ENCODE results near the gene CSF2. TPM values are rescaled to one million over a fixed set of nuclear protein-coding genes. Genes with fewer than 3 reads are reported as not detected.

The CSF2 gene
- total and polyA plus RNA-seq, 12 donors, result not detected

GRCh38 chr5:132032196-132032595, 41.4 kb upstream of the CSF2 start:
- no peak for ATAC-seq

GRCh38 chr5:132033122-132033521, 40.5 kb upstream of the CSF2 start:
- WGBS, 2 donors, result 57 to 59% methylated on average over 4 of the region's 4 CpGs
- TF ChIP-seq CTCF (IDR thresholded peaks at IDR 0.05), result no peak
- ATAC-seq, result no peak
- intact Hi-C loops (cut with DNase I), result no loop called here
- no peaks in the 10 kb centered on the region for H3K4me1 ChIP-seq
- no peak for DNase-seq
- no peak overlapping the region for H3K27ac ChIP-seq
- no peak overlapping the region for H3K4me3 ChIP-seq
- no peaks in the 10 kb centered on the region for H3K36me3 ChIP-seq
- H3K9me3 ChIP-seq, result peaks cover 0 to 17% (median 0%) of the 10 kb centered on the region in 11 donors
- H3K27me3 ChIP-seq, result peaks cover 0 to 7% (median 0%) of the 10 kb centered on the region in 7 donors

More at GRCh38 chr5:132032196-132032595, 41.4 kb upstream of the CSF2 start:
- H3K27ac ChIP-seq, result no peak overlapping the region
- DNase-seq, result no peak
- intact Hi-C loops (cut with DNase I), result no loop called here
- H3K4me3 ChIP-seq, result no peak overlapping the region
- TF ChIP-seq CTCF (IDR thresholded peaks at IDR 0.05), result no peak
- H3K9me3 ChIP-seq, result peaks cover 0 to 17% (median 0%) of the 10 kb centered on the region in 11 donors
- H3K27me3 ChIP-seq, result peaks cover 0 to 10% (median 0%) of the 10 kb centered on the region in 7 donors
- H3K4me1 ChIP-seq, result no peaks in the 10 kb centered on the region
- no peaks in the 10 kb centered on the region for H3K36me3 ChIP-seq

- H3K27me3 ChIP-seq, result peaks cover 0 to 13% (median 0%) of the 10 kb centered on the region in 7 donors
- 48 to 59% methylated on average over 2 of the region's 2 CpGs for WGBS, 2 donors
- H3K9me3 ChIP-seq, result peaks cover 0 to 20% (median 0%) of the 10 kb centered on the region in 11 donors
- no peaks in the 10 kb centered on the region for H3K36me3 ChIP-seq
- no peak overlapping the region for H3K27ac ChIP-seq
- H3K4me3 ChIP-seq, result no peak overlapping the region
- no peaks in the 10 kb centered on the region for H3K4me1 ChIP-seq
- intact Hi-C loops (cut with DNase I), result no loop called here
- TF ChIP-seq CTCF (IDR thresholded peaks at IDR 0.05), result no peak
- ATAC-seq, result no peak
- no peak for DNase-seq
Measured at GRCh38 chr5:132037353-132037752, 36.2 kb upstream of the CSF2 start.

GRCh38 chr5:132044207-132044606, 29.4 kb upstream of the CSF2 start:
- Histone ChIP-seq H3K4me3 (no peak overlapping the region), H3K27ac (no peak overlapping the region), H3K36me3 (no peaks in the 10 kb centered on the region), H3K9me3 (no peaks in the 10 kb centered on the region), H3K27me3 (peaks cover 0 to 22% (median 10%) of the 10 kb centered on the region in 7 donors), H3K4me1 (no peaks in the 10 kb centered on the region)
- intact Hi-C loops (cut with DNase I), result no loop called here
- TF ChIP-seq CTCF (IDR thresholded peaks at IDR 0.05), result no peak
- DNase-seq (no peak), ATAC-seq (no peak)
- WGBS, 2 donors, result 84 to 93% methylated on average over 10 of the region's 10 CpGs

Measured in heart right ventricle (tissue), 16 donors.